Tibial artery (tissue), 4 donors: ENCODE data around the gene SLC25A13.
A peak's percentile ranks its signal among the peaks of the same experiment; 100 is the strongest.

Source experiments
- DNase-seq, 2 donors: peaks; one replicate each; pipeline ENCODE4 v3.0.0-alpha.2; 2019
- H3K27ac ChIP-seq, 2 donors: fragments of 200-600 bp; sonication (generic) in 1 of 2; 1 replicate in 1 of 2; 2 replicates in 1 of 2; pipeline ENCODE4 v1.5.1; 2018 to 2019; ENCODE audit warnings: mild to moderate bottlenecking in 1 of 2
- H3K27me3 ChIP-seq, 2 donors: fragments of 200-600 bp; sonication (generic) in 1 of 2; one replicate each; pipeline versions ENCODE4 v1.5.1 to v1.6.0; 2016 to 2019
- H3K36me3 ChIP-seq, 3 donors: fragments of 200-600 bp; sonication (generic) in 2 of 3; one replicate each; pipeline ENCODE4 v1.5.1; 2016 to 2019; ENCODE audit warnings: mild to moderate bottlenecking in 2 of 3
- H3K4me1 ChIP-seq, 4 donors: fragments of 200-600 bp; sonication (generic) in 2 of 4; 1 replicate in 3 of 4; 2 replicates in 1 of 4; pipeline ENCODE4 v1.5.1; 2016 to 2019
- H3K4me3 ChIP-seq, 2 donors: fragments of 200-600 bp; sonication (generic) in 1 of 2; 1 replicate in 1 of 2; 2 replicates in 1 of 2; pipeline ENCODE4 v1.5.1; 2018 to 2019; ENCODE audit warnings: mild to moderate bottlenecking in 2 of 2
- H3K9me3 ChIP-seq, 3 donors: fragments of 200-600 bp; sonication (generic) in 1 of 3; one replicate each; pipeline ENCODE4 v1.5.1; 2016 to 2019
- CTCF ChIP-seq, 2 experiments: fragments of 200-600 bp in 1 of 2; fragments of 450-650 bp in 1 of 2; IDR thresholded peaks; one replicate each; pipeline ENCODE4 v1.5.1; 2017 to 2019; ENCODE audit warnings: antibody characterized with exemption in 2 of 2, mild to moderate bottlenecking in 1 of 2, moderate library complexity in 1 of 2
- intact Hi-C: fragments of 100-400 bp; cut with DNase I; formaldehyde crosslinking; loops from one replicate; pipeline ENCODE4 v1.15.0; 2023; ENCODE audit warnings: low total_unique reads

SLC25A13 gene

GRCh38 chr7:96236198-96237039 is 85.5 kb downstream of the SLC25A13 start:
- peaks cover 0 to 33% (median 6%) of the 10 kb centered on the region in 4 donors for H3K4me1 ChIP-seq
- H3K4me3 ChIP-seq: no peak overlapping the region
- peak overlapping the region; percentile 8 to 39 for H3K27ac ChIP-seq
- peak; percentile 65 to 66 for DNase-seq
- H3K36me3 ChIP-seq: peaks cover 0 to 5% (median 3%) of the 10 kb centered on the region in 3 donors
- H3K27me3 ChIP-seq: no peaks in the 10 kb centered on the region
- no peak for TF ChIP-seq CTCF (IDR thresholded peaks at IDR 0.05)
- intact Hi-C loops: no loop called here
- H3K9me3 ChIP-seq: no peaks in the 10 kb centered on the region

- peak overlapping the region; percentile 8 to 22 for H3K27ac ChIP-seq
- peaks cover 0 to 33% (median 6%) of the 10 kb centered on the region in 4 donors for H3K4me1 ChIP-seq
- intact Hi-C loops: no loop called here
- no peak overlapping the region for H3K4me3 ChIP-seq
- no peak for TF ChIP-seq CTCF (IDR thresholded peaks at IDR 0.05)
- peaks cover 0 to 5% (median 3%) of the 10 kb centered on the region in 3 donors for H3K36me3 ChIP-seq
- H3K9me3 ChIP-seq: no peaks in the 10 kb centered on the region
- no peak for DNase-seq
- no peaks in the 10 kb centered on the region for H3K27me3 ChIP-seq
Observed at GRCh38 chr7:96235281-96235680, 86.6 kb downstream of the SLC25A13 start.

GRCh38 chr7:96233528-96234154 is 88.3 kb downstream of the SLC25A13 start:
- H3K36me3 ChIP-seq: peaks cover 0 to 15% (median 12%) of the 10 kb centered on the region in 3 donors
- peaks cover 0 to 33% (median 6%) of the 10 kb centered on the region in 4 donors for H3K4me1 ChIP-seq
- intact Hi-C loops: no loop called here
- DNase-seq: no peak
- H3K9me3 ChIP-seq: no peaks in the 10 kb centered on the region
- no peak overlapping the region for H3K27ac ChIP-seq
- H3K4me3 ChIP-seq: no peak overlapping the region
- no peaks in the 10 kb centered on the region for H3K27me3 ChIP-seq
- no peak for TF ChIP-seq CTCF (IDR thresholded peaks at IDR 0.05)

- intact Hi-C loops: no loop called here
- Histone ChIP-seq H3K27ac (no peak overlapping the region), H3K4me3 (no peak overlapping the region), H3K36me3 (peaks cover 0 to 18% (median 16%) of the 10 kb centered on the region in 3 donors), H3K9me3 (no peaks in the 10 kb centered on the region), H3K27me3 (no peaks in the 10 kb centered on the region), H3K4me1 (peaks cover 0 to 30% (median 6%) of the 10 kb centered on the region in 4 donors)
- no peak for DNase-seq
- no peak for TF ChIP-seq CTCF (IDR thresholded peaks at IDR 0.05)
Observed at GRCh38 chr7:96233084-96233483, 88.8 kb downstream of the SLC25A13 start.

- Histone ChIP-seq H3K4me3 (no peak overlapping the region), H3K9me3 (no peaks in the 10 kb centered on the region), H3K27me3 (no peaks in the 10 kb centered on the region), H3K4me1 (no peaks in the 10 kb centered on the region), H3K27ac (no peak overlapping the region), H3K36me3 (peaks cover 0 to 13% (median 13%) of the 10 kb centered on the region in 3 donors)
- TF ChIP-seq CTCF (IDR thresholded peaks at IDR 0.05): no peak
- intact Hi-C loops: no loop called here
- no peak for DNase-seq
Observed at GRCh38 chr7:96228760-96229159, 93.1 kb downstream of the SLC25A13 start.
